ENCODE data around the gene CNPY1. TPM values are rescaled to one million over a fixed set of nuclear protein-coding genes. Genes with fewer than 3 reads are reported as not detected.

The CNPY1 gene
- total and polyA plus RNA-seq, 4 donors = not detected

DNA sequence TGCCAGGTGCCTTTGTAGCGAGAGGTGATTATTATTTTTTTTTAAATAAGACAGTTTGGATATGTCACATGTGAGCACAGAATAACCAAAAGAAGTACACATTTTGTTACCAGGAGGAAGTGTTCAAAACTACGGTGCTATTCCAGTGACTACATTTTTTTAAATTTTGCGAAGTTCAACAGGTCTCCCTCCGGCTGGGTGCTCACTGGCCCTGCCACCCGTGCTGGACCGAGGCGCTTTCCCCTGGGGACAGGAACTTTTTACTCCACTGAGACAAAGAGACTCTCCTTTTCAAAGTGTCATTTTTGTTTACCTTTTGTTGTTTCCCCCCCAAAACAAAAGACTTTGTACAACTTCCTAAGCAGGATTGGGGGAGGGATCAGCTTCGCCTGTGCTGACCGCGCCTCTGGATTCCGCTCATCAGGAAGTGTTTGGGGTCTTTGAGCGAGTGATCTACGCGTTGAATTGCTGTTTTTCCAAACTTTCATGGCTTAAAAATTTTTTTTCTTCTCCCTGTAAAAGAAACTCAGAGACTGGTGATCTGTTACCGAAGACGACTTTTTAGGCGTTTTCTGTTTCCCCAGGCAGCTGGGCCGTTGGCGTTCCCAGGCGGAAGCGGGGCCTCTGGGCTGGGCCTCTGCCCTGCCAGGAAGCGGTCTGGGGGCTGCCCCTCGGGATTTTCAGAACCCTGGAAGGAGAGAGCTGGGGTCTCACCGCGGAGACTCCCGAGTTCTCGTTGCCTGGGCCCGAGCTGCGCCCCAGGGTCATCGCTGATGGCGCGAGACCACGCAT is 81.2 kb downstream of the CNPY1 start:
- Histone ChIP-seq H3K4me3 (no peak overlapping the region), H3K27ac (ENCODE audit: low read depth in 1 of 2, low read length in 1 of 2) (no peak overlapping the region), H3K9ac (ENCODE audit: insufficient read depth in 1 of 2, low read length in 2 of 2) (no peak overlapping the region), H3K4me1 (ENCODE audit: control insufficient read depth in 5 of 5, insufficient read depth in 5 of 5, low read length in 5 of 5) (peaks cover 0 to 21% (median 3%) of the 10 kb centered on the region in 5 donors), H3K36me3 (ENCODE audit: control insufficient read depth in 4 of 4, insufficient read depth in 4 of 4, low read length in 4 of 4) (no peaks in the 10 kb centered on the region), H3K9me3 (ENCODE audit: control insufficient read depth in 4 of 4, insufficient read depth in 3 of 4, low read length in 3 of 4) (peaks cover 0 to 4% (median 0%) of the 10 kb centered on the region in 4 donors), H3K27me3 (ENCODE audit: control insufficient read depth in 3 of 3, insufficient read depth in 3 of 3, low read length in 2 of 3) (peaks cover 41 to 94% (median 89%) of the 10 kb centered on the region in 3 donors)
- DNase-seq = no peak
- TF ChIP-seq, protein P1, sequence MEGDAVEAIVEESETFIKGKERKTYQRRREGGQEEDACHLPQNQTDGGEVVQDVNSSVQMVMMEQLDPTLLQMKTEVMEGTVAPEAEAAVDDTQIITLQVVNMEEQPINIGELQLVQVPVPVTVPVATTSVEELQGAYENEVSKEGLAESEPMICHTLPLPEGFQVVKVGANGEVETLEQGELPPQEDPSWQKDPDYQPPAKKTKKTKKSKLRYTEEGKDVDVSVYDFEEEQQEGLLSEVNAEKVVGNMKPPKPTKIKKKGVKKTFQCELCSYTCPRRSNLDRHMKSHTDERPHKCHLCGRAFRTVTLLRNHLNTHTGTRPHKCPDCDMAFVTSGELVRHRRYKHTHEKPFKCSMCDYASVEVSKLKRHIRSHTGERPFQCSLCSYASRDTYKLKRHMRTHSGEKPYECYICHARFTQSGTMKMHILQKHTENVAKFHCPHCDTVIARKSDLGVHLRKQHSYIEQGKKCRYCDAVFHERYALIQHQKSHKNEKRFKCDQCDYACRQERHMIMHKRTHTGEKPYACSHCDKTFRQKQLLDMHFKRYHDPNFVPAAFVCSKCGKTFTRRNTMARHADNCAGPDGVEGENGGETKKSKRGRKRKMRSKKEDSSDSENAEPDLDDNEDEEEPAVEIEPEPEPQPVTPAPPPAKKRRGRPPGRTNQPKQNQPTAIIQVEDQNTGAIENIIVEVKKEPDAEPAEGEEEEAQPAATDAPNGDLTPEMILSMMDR (IDR thresholded peaks at IDR 0.05; ENCODE audit: control extremely low read depth, extremely low read depth) = no peak
- no peak for ATAC-seq (ENCODE audit: insufficient read depth, low FRiP score)
- WGBS, 2 donors = 7 to 11% methylated on average over 33 of the region's 33 CpGs

DNA sequence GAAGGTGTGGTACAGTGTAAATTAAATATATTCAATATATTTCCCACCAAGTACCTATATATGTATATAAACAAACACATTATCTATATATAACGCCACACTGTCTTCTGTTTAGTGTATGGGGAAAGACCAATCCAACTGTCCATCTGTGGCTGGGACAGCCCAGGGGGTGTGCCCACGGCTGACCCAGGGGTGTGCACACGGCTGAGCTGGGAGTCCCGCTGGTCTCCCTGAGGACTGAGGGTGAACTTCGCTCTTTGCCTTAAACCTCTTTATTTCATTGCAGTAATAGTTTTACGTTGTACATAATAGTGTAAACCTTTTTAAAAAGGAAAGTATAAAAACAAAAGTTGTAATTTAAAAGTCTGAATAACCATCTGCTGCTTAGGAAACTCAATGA is 82.2 kb downstream of the CNPY1 start:
- H3K9me3 ChIP-seq (ENCODE audit: control insufficient read depth in 4 of 4, insufficient read depth in 3 of 4, low read length in 3 of 4) = peaks cover 0 to 4% (median 0%) of the 10 kb centered on the region in 4 donors
- DNase-seq = no peak
- no peak for ATAC-seq (ENCODE audit: insufficient read depth, low FRiP score)
- no peak overlapping the region for H3K9ac ChIP-seq (ENCODE audit: insufficient read depth in 1 of 2, low read length in 2 of 2)
- 13 to 18% methylated on average over 6 of the region's 6 CpGs for WGBS, 2 donors
- peaks cover 0 to 21% (median 3%) of the 10 kb centered on the region in 5 donors for H3K4me1 ChIP-seq (ENCODE audit: control insufficient read depth in 5 of 5, insufficient read depth in 5 of 5, low read length in 5 of 5)
- no peak overlapping the region for H3K27ac ChIP-seq (ENCODE audit: low read depth in 1 of 2, low read length in 1 of 2)
- TF ChIP-seq, protein P1 (IDR thresholded peaks at IDR 0.05; ENCODE audit: control extremely low read depth, extremely low read depth) = no peak
- no peaks in the 10 kb centered on the region for H3K36me3 ChIP-seq (ENCODE audit: control insufficient read depth in 4 of 4, insufficient read depth in 4 of 4, low read length in 4 of 4)
- H3K27me3 ChIP-seq (ENCODE audit: control insufficient read depth in 3 of 3, insufficient read depth in 3 of 3, low read length in 2 of 3) = peaks cover 41 to 93% (median 88%) of the 10 kb centered on the region in 3 donors
- H3K4me3 ChIP-seq = no peak overlapping the region

DNA sequence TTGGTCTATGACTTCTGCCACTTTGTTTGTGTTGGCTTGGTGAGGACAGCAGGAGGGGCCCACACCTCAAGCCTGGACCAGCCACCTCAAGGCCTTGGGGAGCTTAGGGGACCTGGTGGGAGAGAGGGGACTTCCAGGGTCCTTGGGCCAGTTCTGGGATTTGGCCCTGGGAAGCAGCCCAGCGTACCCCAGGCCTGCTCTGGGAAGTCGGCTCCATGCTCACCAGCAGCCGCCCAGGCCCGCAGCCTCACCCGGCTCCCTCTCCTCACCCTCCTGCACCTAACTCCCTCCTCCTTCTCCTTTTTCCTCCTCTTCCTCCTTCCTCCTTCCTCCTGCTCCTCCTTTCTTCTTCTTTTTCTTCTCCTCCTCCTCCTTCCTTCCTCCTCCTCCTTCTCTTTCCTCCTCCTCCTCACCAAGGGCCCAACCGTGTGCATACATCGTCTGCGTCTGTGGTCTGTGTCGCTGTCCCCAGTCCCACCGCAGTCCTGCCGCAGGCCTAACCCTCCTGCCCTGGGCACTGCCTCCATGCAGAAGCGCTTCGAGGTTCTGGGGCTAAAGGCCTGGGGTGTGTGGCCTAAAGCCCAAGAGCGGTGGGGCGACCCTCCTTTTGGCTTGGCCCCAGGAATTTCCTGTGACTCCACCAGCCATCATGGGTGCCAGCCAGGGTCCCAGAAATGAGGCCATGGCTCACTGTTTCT is 83.1 kb downstream of the CNPY1 start:
- DNase-seq (no peak), ATAC-seq (ENCODE audit: insufficient read depth, low FRiP score) (peak; percentile 8)
- H3K9ac ChIP-seq (ENCODE audit: insufficient read depth in 1 of 2, low read length in 2 of 2) = no peak overlapping the region
- no peak overlapping the region for H3K4me3 ChIP-seq
- H3K27me3 ChIP-seq (ENCODE audit: control insufficient read depth in 3 of 3, insufficient read depth in 3 of 3, low read length in 2 of 3) = peaks cover 41 to 88% (median 83%) of the 10 kb centered on the region in 3 donors
- TF ChIP-seq, protein P1 (IDR thresholded peaks at IDR 0.05; ENCODE audit: control extremely low read depth, extremely low read depth) = no peak
- H3K4me1 ChIP-seq (ENCODE audit: control insufficient read depth in 5 of 5, insufficient read depth in 5 of 5, low read length in 5 of 5) = peaks cover 0 to 21% (median 3%) of the 10 kb centered on the region in 5 donors
- no peak overlapping the region for H3K27ac ChIP-seq (ENCODE audit: low read depth in 1 of 2, low read length in 1 of 2)
- WGBS, 2 donors = 10 to 14% methylated on average over 15 of the region's 15 CpGs
- no peaks in the 10 kb centered on the region for H3K36me3 ChIP-seq (ENCODE audit: control insufficient read depth in 4 of 4, insufficient read depth in 4 of 4, low read length in 4 of 4)
- peaks cover 0 to 4% (median 0%) of the 10 kb centered on the region in 4 donors for H3K9me3 ChIP-seq (ENCODE audit: control insufficient read depth in 4 of 4, insufficient read depth in 3 of 4, low read length in 3 of 4)
